HFF-Myc (cell line): Measurements from ENCODE around the gene UVRAG.
A peak's percentile ranks its signal among the peaks of the same experiment; 100 is the strongest.

Experiments used
- DNase-seq: peaks from one replicate; pipeline ENCODE4 v3.0.0-alpha.2; 2011; ENCODE audit warnings: low read depth; ENCODE audit errors: extremely low read depth
- H3K4me3 ChIP-seq: replicated peaks from 2 replicates; pipeline ENCODE4 v1.5.1; 2011; ENCODE audit warnings: low read depth, mild to moderate bottlenecking, control low read depth, low read length
- CTCF ChIP-seq: IDR thresholded peaks from 2 replicates; pipeline ENCODE4 v1.5.1; 2012; ENCODE audit warnings: mild to moderate bottlenecking, low read depth, low read length, control low read depth; ENCODE audit errors: missing control alignments

The UVRAG gene

GRCh38 chr11:75888416-75888815, 73.4 kb downstream of the UVRAG start:
- no peak overlapping the region for H3K4me3 ChIP-seq
- no peak for DNase-seq
- TF ChIP-seq CTCF: no peak

- no peak overlapping the region for H3K4me3 ChIP-seq
- no peak for DNase-seq
- TF ChIP-seq CTCF: no peak
These were observed 77.1 kb downstream of the UVRAG start for GRCh38 chr11:75891947-75892739.

- no peak for TF ChIP-seq CTCF
- H3K4me3 ChIP-seq: no peak overlapping the region
- no peak for DNase-seq
These were observed 78.2 kb downstream of the UVRAG start for GRCh38 chr11:75893251-75893650.

GRCh38 chr11:75894036-75894585, 79.1 kb downstream of the UVRAG start:
- DNase-seq: no peak
- no peak for TF ChIP-seq CTCF
- no peak overlapping the region for H3K4me3 ChIP-seq

- H3K4me3 ChIP-seq: no peak overlapping the region
- TF ChIP-seq CTCF: peak; percentile 35
- peak; percentile 21 for DNase-seq
These were observed 81.9 kb downstream of the UVRAG start for GRCh38 chr11:75896843-75897419.

- no peak for TF ChIP-seq CTCF
- no peak for DNase-seq
- H3K4me3 ChIP-seq: no peak overlapping the region
These were observed 83.9 kb downstream of the UVRAG start for GRCh38 chr11:75898871-75899270.
